ENCODE results near the gene WNK1.

The WNK1 gene

GRCh38 chr12:949453-950191 lies 197.2 kb downstream of the WNK1 start, which contains the start of gene RAD52:
Gene RAD52 (minus strand): TSS chr12:949694. CDS start chr12:933058, 16,636 bp downstream.
- peak; percentile 95 to 96 (median 96) for DNase-seq (ENCODE audit: low read depth in 3 of 3)

GRCh38 chr12:951176-951575 lies 198.8 kb downstream of the WNK1 start:
- no peak for DNase-seq (ENCODE audit: low read depth in 3 of 3)

GRCh38 chr12:953776-954175 lies 201.4 kb downstream of the WNK1 start:
- peak in 1 of 3 donors; percentile 20 for DNase-seq (ENCODE audit: low read depth in 3 of 3)

- no peak for DNase-seq (ENCODE audit: low read depth in 3 of 3)
These were observed 202.4 kb downstream of the WNK1 start for GRCh38 chr12:954741-955140.

GRCh38 chr12:955939-956338 lies 203.6 kb downstream of the WNK1 start:
- DNase-seq (ENCODE audit: low read depth in 3 of 3): no peak

- DNase-seq (ENCODE audit: low read depth in 3 of 3): no peak
These were observed 206.3 kb downstream of the WNK1 start for GRCh38 chr12:958588-959123.
